ENCODE results near the gene GJC1.
A peak's percentile ranks its signal among the peaks of the same experiment; 100 is the strongest.
"Not testable (repeated sequence)": the region's sequence is repeated elsewhere in the genome, so short reads cannot be mapped to it uniquely, and the experiment has no call there.

GJC1 gene

GRCh38 chr17:44761932-44762810 is 67.9 kb downstream of the GJC1 start:
- WGBS (ENCODE audit: insufficient coverage, insufficient read length): no CpG with 5 or more reads among the region's 17 CpGs
- peaks cover 22% of the 10 kb centered on the region for H3K27me3 ChIP-seq (ENCODE audit: control insufficient read depth, insufficient read depth, low read length)
- no peaks in the 10 kb centered on the region for H3K9me3 ChIP-seq (ENCODE audit: control insufficient read depth, insufficient read depth, low read length)
- H3K4me3 ChIP-seq (ENCODE audit: low read length): no peak overlapping the region
- H3K4me1 ChIP-seq (ENCODE audit: control insufficient read depth, insufficient read depth, low read length): peaks cover 2% of the 10 kb centered on the region; the same call in 1 of the 2 replicates
- no peak overlapping the region for H3K27ac ChIP-seq (ENCODE audit: low read length)
- DNase-seq (ENCODE audit: low read depth, low spot score): no peak
- no peaks in the 10 kb centered on the region for H3K36me3 ChIP-seq (ENCODE audit: control insufficient read depth, insufficient read depth, low read length)

GRCh38 chr17:44760474-44761308 is 69.4 kb downstream of the GJC1 start:
- DNase-seq (ENCODE audit: low read depth, low spot score): no peak
- Histone ChIP-seq H3K36me3 (ENCODE audit: control insufficient read depth, insufficient read depth, low read length) (no peaks in the 10 kb centered on the region), H3K27ac (ENCODE audit: low read length) (no peak overlapping the region), H3K27me3 (ENCODE audit: control insufficient read depth, insufficient read depth, low read length) (peaks cover 24% of the 10 kb centered on the region), H3K4me1 (ENCODE audit: control insufficient read depth, insufficient read depth, low read length) (peaks cover 2% of the 10 kb centered on the region; the same call in 1 of the 2 replicates), H3K9me3 (ENCODE audit: control insufficient read depth, insufficient read depth, low read length) (no peaks in the 10 kb centered on the region), H3K4me3 (ENCODE audit: low read length) (no peak overlapping the region)
- WGBS (ENCODE audit: insufficient coverage, insufficient read length): no CpG with 5 or more reads among the region's 13 CpGs

GRCh38 chr17:44759916-44760243 is 70.2 kb downstream of the GJC1 start:
- WGBS (ENCODE audit: insufficient coverage, insufficient read length): no CpG with 5 or more reads among the region's 3 CpGs
- Histone ChIP-seq H3K27me3 (ENCODE audit: control insufficient read depth, insufficient read depth, low read length) (peaks cover 24% of the 10 kb centered on the region), H3K4me3 (ENCODE audit: low read length) (no peak overlapping the region), H3K27ac (ENCODE audit: low read length) (no peak overlapping the region), H3K36me3 (ENCODE audit: control insufficient read depth, insufficient read depth, low read length) (no peaks in the 10 kb centered on the region), H3K9me3 (ENCODE audit: control insufficient read depth, insufficient read depth, low read length) (no peaks in the 10 kb centered on the region), H3K4me1 (ENCODE audit: control insufficient read depth, insufficient read depth, low read length) (peaks cover 2% of the 10 kb centered on the region; the same call in 1 of the 2 replicates)
- no peak for DNase-seq (ENCODE audit: low read depth, low spot score)

GRCh38 chr17:44759086-44759915 is 70.8 kb downstream of the GJC1 start:
- Histone ChIP-seq H3K9me3 (ENCODE audit: control insufficient read depth, insufficient read depth, low read length) (no peaks in the 10 kb centered on the region), H3K27me3 (ENCODE audit: control insufficient read depth, insufficient read depth, low read length) (peaks cover 24% of the 10 kb centered on the region), H3K4me3 (ENCODE audit: low read length) (peak overlapping the region; percentile 27; the same call in 1 of the 2 replicates), H3K27ac (ENCODE audit: low read length) (no peak overlapping the region), H3K4me1 (ENCODE audit: control insufficient read depth, insufficient read depth, low read length) (peaks cover 2% of the 10 kb centered on the region; the same call in 1 of the 2 replicates), H3K36me3 (ENCODE audit: control insufficient read depth, insufficient read depth, low read length) (no peaks in the 10 kb centered on the region)
- no CpG with 5 or more reads among the region's 60 CpGs for WGBS (ENCODE audit: insufficient coverage, insufficient read length)
- no peak for DNase-seq (ENCODE audit: low read depth, low spot score)

GRCh38 chr17:44758414-44759085 is 71.5 kb downstream of the GJC1 start, which contains the start of gene ADAM11:
TSS of gene ADAM11 (plus strand) at chr17:44758988. CDS start at chr17:44759200, 212 bp downstream.
- Histone ChIP-seq H3K4me3 (ENCODE audit: low read length) (peak within 1 kb of the TSS; percentile 27), H3K9me3 (ENCODE audit: control insufficient read depth, insufficient read depth, low read length) (no peaks in the 10 kb centered on the region), H3K36me3 (ENCODE audit: control insufficient read depth, insufficient read depth, low read length) (no peaks in the 10 kb centered on the region), H3K27ac (ENCODE audit: low read length) (no peak within 1 kb of the TSS), H3K4me1 (ENCODE audit: control insufficient read depth, insufficient read depth, low read length) (peaks cover 2% of the 10 kb centered on the region; the same call in 1 of the 2 replicates), H3K27me3 (ENCODE audit: control insufficient read depth, insufficient read depth, low read length) (peaks cover 24% of the 10 kb centered on the region)
- no peak for DNase-seq (ENCODE audit: low read depth, low spot score)
- no CpG with 5 or more reads among the region's 74 CpGs for WGBS (ENCODE audit: insufficient coverage, insufficient read length)

GRCh38 chr17:44757918-44758413 is 72.1 kb downstream of the GJC1 start:
- WGBS (ENCODE audit: insufficient coverage, insufficient read length): no CpG with 5 or more reads among the region's 5 CpGs
- no peaks in the 10 kb centered on the region for H3K36me3 ChIP-seq (ENCODE audit: control insufficient read depth, insufficient read depth, low read length)
- H3K27me3 ChIP-seq (ENCODE audit: control insufficient read depth, insufficient read depth, low read length): peaks cover 24% of the 10 kb centered on the region
- DNase-seq (ENCODE audit: low read depth, low spot score): no peak
- H3K27ac ChIP-seq (ENCODE audit: low read length): no peak overlapping the region
- peaks cover 2% of the 10 kb centered on the region; the same call in 1 of the 2 replicates for H3K4me1 ChIP-seq (ENCODE audit: control insufficient read depth, insufficient read depth, low read length)
- H3K9me3 ChIP-seq (ENCODE audit: control insufficient read depth, insufficient read depth, low read length): no peaks in the 10 kb centered on the region
- H3K4me3 ChIP-seq (ENCODE audit: low read length): no peak overlapping the region

GRCh38 chr17:44757045-44757917 is 72.8 kb downstream of the GJC1 start:
- Histone ChIP-seq H3K4me1 (ENCODE audit: control insufficient read depth, insufficient read depth, low read length) (no peaks in the 10 kb centered on the region; the same call in 1 of the 2 replicates), H3K9me3 (ENCODE audit: control insufficient read depth, insufficient read depth, low read length) (no peaks in the 10 kb centered on the region), H3K4me3 (ENCODE audit: low read length) (no peak overlapping the region), H3K36me3 (ENCODE audit: control insufficient read depth, insufficient read depth, low read length) (no peaks in the 10 kb centered on the region), H3K27ac (ENCODE audit: low read length) (no peak overlapping the region), H3K27me3 (ENCODE audit: control insufficient read depth, insufficient read depth, low read length) (peaks cover 24% of the 10 kb centered on the region)
- no CpG with 5 or more reads among the region's 10 CpGs for WGBS (ENCODE audit: insufficient coverage, insufficient read length)
- no peak for DNase-seq (ENCODE audit: low read depth, low spot score)

GRCh38 chr17:44755180-44755579 is 74.9 kb downstream of the GJC1 start:
- H3K36me3 ChIP-seq (ENCODE audit: control insufficient read depth, insufficient read depth, low read length); H3K9me3 ChIP-seq (ENCODE audit: control insufficient read depth, insufficient read depth, low read length); H3K4me3 ChIP-seq (ENCODE audit: low read length); DNase-seq (ENCODE audit: low read depth, low spot score); H3K27ac ChIP-seq (ENCODE audit: low read length); H3K4me1 ChIP-seq (ENCODE audit: control insufficient read depth, insufficient read depth, low read length): not testable (repeated sequence)
- WGBS (ENCODE audit: insufficient coverage, insufficient read length): no CpG with 5 or more reads among the region's 5 CpGs
- H3K27me3 ChIP-seq (ENCODE audit: control insufficient read depth, insufficient read depth, low read length): peaks cover 20% of the 10 kb centered on the region

GRCh38 chr17:44754276-44754675 is 75.8 kb downstream of the GJC1 start:
- Histone ChIP-seq H3K36me3 (ENCODE audit: control insufficient read depth, insufficient read depth, low read length) (peaks cover 13% of the 10 kb centered on the region), H3K4me3 (ENCODE audit: low read length) (no peak overlapping the region), H3K9me3 (ENCODE audit: control insufficient read depth, insufficient read depth, low read length) (no peaks in the 10 kb centered on the region), H3K4me1 (ENCODE audit: control insufficient read depth, insufficient read depth, low read length) (peaks cover 2% of the 10 kb centered on the region; the same call in 1 of the 2 replicates), H3K27ac (ENCODE audit: low read length) (no peak overlapping the region), H3K27me3 (ENCODE audit: control insufficient read depth, insufficient read depth, low read length) (peaks cover 17% of the 10 kb centered on the region)
- no CpG with 5 or more reads among the region's 7 CpGs for WGBS (ENCODE audit: insufficient coverage, insufficient read length)
- DNase-seq (ENCODE audit: low read depth, low spot score): no peak

Measured in iPS DF 6.9 (cell line).